EH (cell line): Measurements from ENCODE around the gene TPX2.

Experiments
- DNase-seq: peaks from one replicate; pipeline ENCODE4 v3.0.0-alpha.2; 2015; ENCODE audit warnings: low read depth

The TPX2 gene

GRCh38 chr20:31738729-31739549, at the start of gene TPX2:
Gene TPX2 (plus strand): TSS chr20:31739290. CDS start chr20:31757477, 18,187 bp downstream.
- peak; percentile 98 for DNase-seq

- no peak for DNase-seq
Observed at GRCh38 chr20:31690124-31690666, 48.9 kb upstream of the TPX2 start.

- peak; percentile 80 for DNase-seq
Observed at GRCh38 chr20:31691646-31692275, 47.3 kb upstream of the TPX2 start.

GRCh38 chr20:31693402-31693801, 45.7 kb upstream of the TPX2 start:
- no peak for DNase-seq

GRCh38 chr20:31693987-31694661, 45.0 kb upstream of the TPX2 start:
- DNase-seq: no peak

- DNase-seq: no peak
Observed at GRCh38 chr20:31694842-31695593, 44.1 kb upstream of the TPX2 start.

GRCh38 chr20:31695849-31696804, 43.0 kb upstream of the TPX2 start:
- DNase-seq: peak; percentile 97

GRCh38 chr20:31698243-31698802, 40.8 kb upstream of the TPX2 start:
- DNase-seq: no peak

GRCh38 chr20:31698803-31699718, 40.0 kb upstream of the TPX2 start:
- DNase-seq: peak; percentile 96

GRCh38 chr20:31699801-31700728, 39.0 kb upstream of the TPX2 start:
- no peak for DNase-seq

- DNase-seq: no peak
Observed at GRCh38 chr20:31700747-31701146, 38.3 kb upstream of the TPX2 start.

GRCh38 chr20:31701591-31701990, 37.5 kb upstream of the TPX2 start:
- DNase-seq: no peak

- peak; percentile 68 for DNase-seq
Observed at GRCh38 chr20:31704225-31705119, 34.6 kb upstream of the TPX2 start.

GRCh38 chr20:31705191-31705590, 33.9 kb upstream of the TPX2 start:
- DNase-seq: no peak

- no peak for DNase-seq
Observed at GRCh38 chr20:31705598-31706597, 33.2 kb upstream of the TPX2 start.
